Activated T-helper 2 cell treated with anti-CD3 and anti-CD28 coated beads, Interferon-gamma antibody, Interleukin-2, Interleukin-4, amounts not matched to agents 10 μg/mL and 5 μg/mL and 100 μg/mL, durations not matched to agents 14 hours and 24 hours and 36 hours (primary cell): ENCODE results near the gene BID. TPM values are rescaled to one million over a fixed set of nuclear protein-coding genes. Genes with fewer than 3 reads are reported as not detected.

Experiments used
- DNase-seq: peaks from one replicate; pipeline ENCODE4 v3.0.0; 2021; ENCODE audit warnings: low spot score
- H3K27ac Mint-ChIP-seq: one replicate; pipeline ENCODE4 v1.8.0; 2021; ENCODE audit warnings: mixed read lengths
- H3K27me3 Mint-ChIP-seq: one replicate; pipeline ENCODE4 v1.8.0; 2021; ENCODE audit warnings: low read depth, mixed read lengths
- H3K36me3 Mint-ChIP-seq: one replicate; pipeline ENCODE4 v1.8.0; 2021; ENCODE audit warnings: low read depth, mixed read lengths
- H3K4me1 Mint-ChIP-seq: one replicate; pipeline ENCODE4 v1.8.0; 2021; ENCODE audit warnings: low read depth, mixed read lengths
- H3K4me3 Mint-ChIP-seq: one replicate; pipeline ENCODE4 v1.8.0; 2021; ENCODE audit warnings: low read depth, mild to moderate bottlenecking, moderate library complexity, mixed read lengths
- H3K9me3 Mint-ChIP-seq: one replicate; pipeline ENCODE4 v1.8.0; 2021; ENCODE audit warnings: mixed read lengths
- intact Hi-C: fragments of 100-400 bp; cut with micrococcal nuclease; formaldehyde crosslinking; loops from one replicate; pipeline ENCODE4 v1.15.1; 2023
- total RNA-seq: library from RNA; stranded (reverse); gene quantifications from 2 replicates; pipeline ENCODE4 v1.2.3, GENCODE V29; 2022

BID gene
- total RNA-seq, 1 donor from 2014 or later, result 11.5 TPM

DNA sequence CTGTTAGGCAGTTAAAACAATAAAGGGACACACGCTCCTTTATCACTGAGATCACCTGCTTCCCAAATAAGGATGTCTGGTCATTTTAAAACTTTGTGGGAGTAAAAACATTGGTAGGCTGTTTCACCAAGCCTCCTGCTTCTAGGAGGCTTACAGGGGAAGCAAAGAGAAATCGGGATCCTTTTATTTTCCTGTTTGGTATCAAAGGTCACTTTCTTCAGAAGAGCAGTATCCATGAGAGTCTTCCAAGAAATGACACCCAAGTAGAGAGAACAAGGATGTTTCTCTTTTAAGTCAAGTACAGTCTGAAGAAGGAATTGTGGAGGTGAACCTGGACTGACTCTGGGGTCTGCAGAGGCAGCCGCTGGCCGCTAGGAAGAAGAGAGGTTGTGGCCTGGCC, 36.9 kb upstream of the BID start:
- peaks cover 8% of the 10 kb centered on the region for H3K36me3 Mint-ChIP-seq
- H3K4me1 Mint-ChIP-seq, result no peaks in the 10 kb centered on the region
- no peak overlapping the region for H3K27ac Mint-ChIP-seq
- no peaks in the 10 kb centered on the region for H3K9me3 Mint-ChIP-seq
- no peak for DNase-seq
- intact Hi-C loops, result no loop called here
- no peak overlapping the region for H3K4me3 Mint-ChIP-seq
- H3K27me3 Mint-ChIP-seq, result no peaks in the 10 kb centered on the region

DNA sequence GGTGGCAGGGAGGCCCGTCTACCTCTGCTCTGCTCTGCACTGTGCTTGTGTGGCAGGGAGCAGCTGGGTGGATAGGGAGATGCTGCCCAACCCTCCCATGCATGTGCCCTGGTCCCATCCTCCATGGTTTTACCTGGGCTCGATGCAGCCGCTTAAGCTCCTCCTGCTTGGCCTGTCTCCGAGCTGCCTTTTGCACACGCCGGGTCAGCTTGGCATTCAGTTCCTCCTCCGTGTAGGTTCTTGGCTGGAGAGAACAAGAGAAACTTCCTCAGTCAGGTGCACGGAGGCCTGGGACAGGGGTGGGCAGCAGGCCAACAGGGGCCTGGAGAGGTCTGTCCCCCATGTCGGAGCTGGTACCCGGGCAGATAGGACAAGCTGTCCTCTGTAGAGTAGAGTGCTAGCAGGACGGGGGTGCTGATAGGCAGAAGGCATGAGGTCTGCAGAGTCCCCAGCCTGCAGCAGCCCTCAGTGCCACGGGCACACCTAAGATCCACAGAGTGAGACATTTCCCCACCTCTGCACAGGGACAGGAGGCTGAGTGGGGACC, 36.4 kb upstream of the BID start:
- intact Hi-C loops, result no loop called here
- H3K9me3 Mint-ChIP-seq, result no peaks in the 10 kb centered on the region
- H3K36me3 Mint-ChIP-seq, result peaks cover 8% of the 10 kb centered on the region
- no peak for DNase-seq
- H3K4me3 Mint-ChIP-seq, result no peak overlapping the region
- no peaks in the 10 kb centered on the region for H3K27me3 Mint-ChIP-seq
- no peaks in the 10 kb centered on the region for H3K4me1 Mint-ChIP-seq
- H3K27ac Mint-ChIP-seq, result no peak overlapping the region

DNA sequence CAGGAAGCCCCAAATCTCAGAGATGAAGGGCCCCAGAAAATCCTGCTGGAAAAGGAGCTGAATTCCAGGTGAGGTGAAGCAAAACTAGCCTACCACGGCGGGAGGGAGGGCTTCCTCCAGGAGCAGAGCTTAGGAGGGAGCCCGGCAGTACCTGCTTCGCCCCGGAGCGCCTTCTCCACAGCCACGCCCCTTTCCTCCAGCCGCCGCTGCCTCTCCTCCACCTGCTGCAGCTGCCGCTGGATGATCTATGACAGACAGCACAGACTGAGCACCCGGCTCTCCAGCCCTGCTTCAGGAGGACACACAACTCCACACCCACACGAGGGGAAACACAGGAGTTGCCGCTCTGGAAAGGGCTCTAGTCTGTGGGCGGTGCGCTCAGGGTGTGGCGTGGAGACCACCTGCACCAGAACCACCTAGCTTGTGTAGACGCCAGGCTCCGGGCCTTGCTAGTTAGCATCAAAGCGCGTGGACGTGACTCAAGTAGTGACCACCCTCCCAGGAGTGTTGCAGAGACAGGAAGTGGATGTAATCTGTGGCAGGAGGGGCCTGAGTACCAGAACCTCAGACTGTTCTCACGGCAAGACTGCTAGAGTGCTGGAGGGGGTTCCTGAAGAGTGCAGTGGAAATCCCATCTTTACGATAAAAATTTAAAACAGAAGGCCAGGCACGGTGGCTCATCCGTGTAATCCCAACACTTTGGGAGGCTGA, 34.6 kb upstream of the BID start:
- Mint-ChIP-seq H3K27me3 (no peaks in the 10 kb centered on the region), H3K36me3 (peaks cover 8% of the 10 kb centered on the region), H3K9me3 (no peaks in the 10 kb centered on the region), H3K27ac (no peak overlapping the region), H3K4me1 (no peaks in the 10 kb centered on the region), H3K4me3 (no peak overlapping the region)
- DNase-seq, result no peak
- intact Hi-C loops, result no loop called here

DNA sequence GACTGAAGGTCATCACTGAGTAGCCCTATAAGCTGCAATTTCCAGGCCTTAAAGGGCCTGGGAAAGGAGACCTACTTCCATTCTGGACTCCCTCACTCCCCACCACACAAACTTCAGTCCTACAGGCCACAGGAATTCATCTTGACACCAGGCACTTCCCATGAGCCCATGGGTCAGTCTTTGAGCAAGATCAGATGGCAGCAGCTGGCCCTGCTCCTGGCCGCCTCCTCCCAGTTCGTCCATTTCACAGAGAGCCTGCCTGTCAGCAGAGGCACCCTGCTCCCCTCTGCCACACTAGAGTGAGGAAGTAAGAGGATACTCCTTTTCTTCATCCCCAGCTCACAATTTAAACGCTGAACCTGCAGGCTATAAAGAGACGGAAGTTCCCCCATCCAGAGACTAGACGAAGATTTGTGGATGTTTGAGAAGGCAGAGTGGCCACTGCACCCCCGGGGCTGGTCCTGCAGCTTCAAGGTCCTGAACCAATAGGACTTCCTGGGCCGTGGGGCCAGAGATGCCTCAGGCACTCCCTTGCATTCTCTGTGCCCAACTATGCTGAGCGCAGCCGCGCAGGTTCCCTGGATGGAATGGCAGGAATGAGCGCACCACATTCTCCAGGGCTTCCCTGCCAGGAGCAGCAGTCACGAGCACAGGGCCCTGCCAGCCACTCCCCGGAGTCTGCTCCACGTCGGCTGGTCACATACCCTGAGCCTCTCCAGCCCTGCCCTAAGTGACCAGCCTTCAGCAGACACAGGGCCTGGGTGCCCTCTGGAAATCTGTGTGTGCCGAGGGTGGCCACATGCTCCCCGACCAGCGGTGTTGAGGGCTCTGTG, 33.5 kb upstream of the BID start:
- Mint-ChIP-seq H3K4me3 (no peak overlapping the region), H3K36me3 (peaks cover 8% of the 10 kb centered on the region), H3K9me3 (no peaks in the 10 kb centered on the region), H3K4me1 (no peaks in the 10 kb centered on the region), H3K27me3 (no peaks in the 10 kb centered on the region), H3K27ac (no peak overlapping the region)
- intact Hi-C loops, result no loop called here
- DNase-seq, result no peak

DNA sequence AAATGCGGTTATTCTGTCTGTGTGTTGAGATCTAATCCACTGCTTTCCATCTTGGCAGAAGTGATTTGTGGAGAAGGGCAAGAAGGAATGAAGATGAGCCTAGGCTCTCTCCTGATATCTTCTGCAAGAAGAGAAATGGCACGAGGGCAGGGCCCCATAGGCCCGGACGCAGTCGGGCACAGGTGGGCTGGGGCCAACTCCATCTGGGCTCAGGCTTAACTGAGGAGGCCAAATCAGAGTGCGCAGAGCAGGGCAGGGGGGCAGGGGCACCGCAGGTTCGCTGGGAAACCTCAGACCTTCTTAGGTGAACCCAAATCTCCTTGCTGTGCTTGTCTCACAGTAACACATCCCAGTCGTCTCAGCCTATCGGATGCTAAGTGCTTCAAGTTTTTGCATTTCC, 32.8 kb upstream of the BID start:
- H3K4me3 Mint-ChIP-seq, result no peak overlapping the region

DNA sequence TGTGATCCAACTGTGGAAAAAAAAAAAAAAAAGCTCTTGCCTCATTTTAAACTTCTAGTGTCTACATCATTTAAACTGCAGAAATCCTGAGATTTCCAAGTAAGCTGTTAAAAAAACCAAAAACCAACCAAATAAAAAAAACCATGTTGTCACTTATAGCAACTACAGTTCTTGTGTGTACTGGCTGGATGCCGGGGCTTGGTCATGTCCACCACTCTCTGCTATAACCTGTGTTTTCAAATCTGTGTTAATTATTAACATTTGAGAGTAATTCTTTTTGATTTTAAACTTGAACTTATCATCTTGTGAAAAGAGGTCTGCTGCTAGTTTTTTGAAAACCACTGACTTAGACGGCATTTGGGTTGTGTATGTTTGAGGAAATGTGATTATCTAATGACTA, 32.2 kb upstream of the BID start:
- intact Hi-C loops, result no loop called here
- H3K9me3 Mint-ChIP-seq, result no peaks in the 10 kb centered on the region
- no peaks in the 10 kb centered on the region for H3K27me3 Mint-ChIP-seq
- H3K4me3 Mint-ChIP-seq, result no peak overlapping the region
- peaks cover 5% of the 10 kb centered on the region for H3K36me3 Mint-ChIP-seq
- H3K27ac Mint-ChIP-seq, result no peak overlapping the region
- H3K4me1 Mint-ChIP-seq, result no peaks in the 10 kb centered on the region
- DNase-seq, result no peak

More for the DNA sequence above, 32.8 kb upstream of the BID start:
- no peaks in the 10 kb centered on the region for H3K27me3 Mint-ChIP-seq
- no peak for DNase-seq
- no peak overlapping the region for H3K27ac Mint-ChIP-seq
- H3K36me3 Mint-ChIP-seq, result peaks cover 6% of the 10 kb centered on the region
- H3K4me1 Mint-ChIP-seq, result no peaks in the 10 kb centered on the region
- no peaks in the 10 kb centered on the region for H3K9me3 Mint-ChIP-seq
- intact Hi-C loops, result no loop called here

DNA sequence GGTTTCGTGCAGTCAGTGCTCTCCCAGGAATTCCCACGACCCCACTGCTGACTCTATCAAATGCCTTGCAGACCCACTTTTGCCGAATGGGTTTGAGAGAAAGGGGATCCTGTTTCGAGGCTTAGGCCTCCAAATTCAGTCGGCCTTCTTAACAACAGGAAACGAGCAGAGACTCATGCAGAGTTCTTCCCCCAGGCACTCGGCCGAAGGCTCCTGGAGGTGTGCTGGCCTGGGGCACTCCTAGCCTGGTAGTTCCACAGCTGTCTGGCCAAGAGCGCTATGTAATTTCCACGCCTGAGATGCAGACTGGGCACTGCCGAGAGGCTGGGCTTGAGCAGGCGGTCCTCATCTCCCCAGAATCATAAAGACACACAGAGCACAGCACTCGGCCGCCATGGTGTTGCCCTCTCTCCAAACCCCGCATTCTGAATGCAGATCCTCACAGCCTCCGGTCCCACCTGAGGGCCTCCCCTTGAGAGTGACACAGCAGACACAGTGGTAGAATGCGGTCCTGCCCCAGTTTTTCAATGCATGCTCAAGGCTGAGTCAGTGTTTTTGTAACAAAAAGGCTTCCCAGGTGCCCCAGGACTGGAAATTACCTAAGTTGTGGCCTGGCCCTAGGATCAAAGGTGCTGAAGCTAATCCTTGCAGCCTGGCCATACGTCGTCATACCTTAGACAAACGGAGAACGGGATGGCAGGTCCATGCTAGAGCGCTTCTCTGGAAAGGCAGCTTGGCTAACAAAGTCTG, 30.2 kb upstream of the BID start:
- no peak overlapping the region for H3K27ac Mint-ChIP-seq
- H3K27me3 Mint-ChIP-seq, result no peaks in the 10 kb centered on the region
- DNase-seq, result no peak
- no peaks in the 10 kb centered on the region for H3K4me1 Mint-ChIP-seq
- intact Hi-C loops, result no loop called here
- H3K36me3 Mint-ChIP-seq, result peaks cover 5% of the 10 kb centered on the region
- no peak overlapping the region for H3K4me3 Mint-ChIP-seq
- no peaks in the 10 kb centered on the region for H3K9me3 Mint-ChIP-seq

DNA sequence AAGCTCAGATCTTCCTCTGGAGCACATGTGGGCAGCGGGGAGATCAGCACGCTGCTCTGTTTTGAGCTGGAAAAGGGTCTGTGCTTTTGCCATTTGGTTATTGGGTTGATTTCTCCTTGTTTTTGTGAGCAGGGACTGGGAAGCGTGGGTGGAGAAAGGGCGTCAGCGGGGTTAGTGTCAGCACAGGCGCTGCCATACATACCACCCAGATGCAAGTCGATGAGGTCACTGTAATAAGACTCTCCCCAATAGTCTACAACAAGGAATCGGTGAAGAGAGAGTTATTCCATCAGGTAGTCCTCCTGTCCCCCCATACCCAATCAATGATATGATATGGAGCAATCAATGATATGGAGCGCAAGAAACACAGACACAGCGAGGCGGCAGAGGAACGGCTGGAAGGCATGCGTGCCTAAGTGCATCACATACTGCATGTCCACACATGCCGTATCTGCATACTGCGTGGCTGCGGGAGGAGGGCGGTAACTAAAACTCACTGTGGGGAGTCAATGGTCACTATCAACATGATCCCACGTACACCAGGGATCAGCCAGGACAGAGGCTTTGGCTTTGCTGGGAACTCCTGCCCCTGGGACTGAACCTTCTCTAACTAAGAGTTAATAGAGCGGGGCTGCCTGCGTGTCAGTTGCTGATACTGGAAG, 29.5 kb upstream of the BID start:
- no peak overlapping the region for H3K4me3 Mint-ChIP-seq
- intact Hi-C loops, result no loop called here
- H3K36me3 Mint-ChIP-seq, result peaks cover 5% of the 10 kb centered on the region
- no peaks in the 10 kb centered on the region for H3K4me1 Mint-ChIP-seq
- DNase-seq, result no peak
- no peaks in the 10 kb centered on the region for H3K9me3 Mint-ChIP-seq
- H3K27ac Mint-ChIP-seq, result no peak overlapping the region
- H3K27me3 Mint-ChIP-seq, result no peaks in the 10 kb centered on the region

DNA sequence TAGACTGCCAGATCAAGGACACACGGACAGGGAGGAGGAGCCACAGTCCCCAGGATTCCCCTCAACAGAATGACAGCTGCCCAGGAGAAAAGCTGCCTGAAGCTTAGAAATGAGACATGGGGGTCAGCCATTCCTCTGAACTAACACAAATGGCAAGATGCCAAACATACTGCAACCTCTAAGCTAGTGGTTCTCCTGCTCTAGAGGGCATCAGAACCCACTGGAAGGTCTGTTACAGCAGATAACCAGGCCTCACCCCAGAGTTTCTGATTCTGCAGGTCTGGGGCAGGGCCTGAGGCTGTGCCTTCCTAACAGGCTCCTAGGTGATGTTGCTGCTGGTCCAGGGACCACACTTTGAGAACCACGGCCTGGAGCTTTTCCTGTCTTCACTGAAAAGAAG, 28.6 kb upstream of the BID start:
- Mint-ChIP-seq H3K36me3 (peaks cover 5% of the 10 kb centered on the region), H3K4me1 (peaks cover 3% of the 10 kb centered on the region), H3K9me3 (no peaks in the 10 kb centered on the region), H3K27me3 (no peaks in the 10 kb centered on the region), H3K27ac (no peak overlapping the region), H3K4me3 (no peak overlapping the region)
- intact Hi-C loops, result no loop called here
- DNase-seq, result no peak

DNA sequence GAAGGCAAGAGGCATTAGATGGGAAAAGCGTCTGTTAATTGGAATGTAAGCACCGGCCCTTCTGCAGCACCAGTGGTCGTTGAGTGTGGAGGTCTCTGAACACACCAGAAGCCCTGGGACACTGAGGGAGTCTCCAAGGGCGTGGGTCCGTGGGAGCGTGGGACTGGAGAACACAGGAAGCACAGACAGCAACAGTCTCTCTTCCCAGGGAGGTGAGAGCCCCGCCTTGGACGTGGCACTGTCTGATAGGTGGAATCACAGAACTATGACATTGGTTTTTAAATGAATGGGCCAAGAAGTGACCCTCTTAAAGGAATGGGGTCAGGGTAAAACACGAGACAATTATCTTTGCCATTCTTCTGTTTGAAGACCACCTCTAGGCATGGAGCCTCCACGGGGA, 28.1 kb upstream of the BID start:
- peaks cover 3% of the 10 kb centered on the region for H3K4me1 Mint-ChIP-seq
- peaks cover under 1% of the 10 kb centered on the region for H3K36me3 Mint-ChIP-seq
- intact Hi-C loops, result no loop called here
- H3K9me3 Mint-ChIP-seq, result no peaks in the 10 kb centered on the region
- H3K27me3 Mint-ChIP-seq, result no peaks in the 10 kb centered on the region
- no peak overlapping the region for H3K27ac Mint-ChIP-seq
- DNase-seq, result no peak
- no peak overlapping the region for H3K4me3 Mint-ChIP-seq

DNA sequence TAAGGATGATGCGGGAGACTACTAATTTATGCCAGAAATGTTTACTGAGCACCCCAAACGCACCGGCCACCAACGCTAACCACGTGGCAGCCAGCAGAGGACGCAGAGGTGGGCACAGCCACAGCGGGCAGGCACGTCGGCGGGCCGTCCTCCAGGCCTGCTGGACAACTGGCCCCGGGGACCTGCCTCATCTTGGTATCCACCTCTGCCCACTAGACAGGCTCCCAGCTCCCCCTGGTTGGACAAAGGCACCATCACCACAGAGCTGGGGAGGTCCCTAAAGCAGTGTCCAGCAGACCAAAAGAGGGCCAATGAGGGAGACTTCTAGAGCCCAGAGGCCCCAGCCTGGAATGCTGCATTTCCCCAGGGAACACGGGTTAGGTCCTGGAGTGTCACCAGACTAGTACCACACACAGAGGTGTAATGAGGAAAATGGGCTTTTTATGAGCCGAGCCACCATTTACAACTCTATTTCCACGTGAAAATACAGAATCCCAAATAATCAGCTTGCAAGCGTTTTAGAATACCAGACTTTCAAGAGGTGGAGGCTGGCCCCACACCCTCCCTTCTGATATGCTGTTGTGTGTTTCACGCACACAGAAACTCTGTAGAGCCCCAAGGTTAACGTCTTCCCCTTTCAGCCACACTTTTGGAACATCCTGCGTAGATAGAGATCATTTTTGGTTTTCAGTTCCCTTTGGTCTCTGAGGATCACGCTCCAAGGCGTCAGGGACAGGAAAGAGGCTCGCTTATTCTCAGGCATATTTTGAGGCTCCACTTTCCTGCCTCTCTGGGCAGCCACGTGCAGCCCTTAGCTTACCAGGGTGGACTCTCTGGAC, 23.7 kb upstream of the BID start:
- Mint-ChIP-seq H3K4me3 (no peak overlapping the region), H3K9me3 (no peaks in the 10 kb centered on the region), H3K4me1 (peaks cover 3% of the 10 kb centered on the region), H3K27me3 (no peaks in the 10 kb centered on the region), H3K36me3 (no peaks in the 10 kb centered on the region), H3K27ac (no peak overlapping the region)
- no peak for DNase-seq
- intact Hi-C loops, result loop anchor here (2.0 kb wide), 1 partner anchor 31 kb away; no protein-coding TSS in a partner anchor

DNA sequence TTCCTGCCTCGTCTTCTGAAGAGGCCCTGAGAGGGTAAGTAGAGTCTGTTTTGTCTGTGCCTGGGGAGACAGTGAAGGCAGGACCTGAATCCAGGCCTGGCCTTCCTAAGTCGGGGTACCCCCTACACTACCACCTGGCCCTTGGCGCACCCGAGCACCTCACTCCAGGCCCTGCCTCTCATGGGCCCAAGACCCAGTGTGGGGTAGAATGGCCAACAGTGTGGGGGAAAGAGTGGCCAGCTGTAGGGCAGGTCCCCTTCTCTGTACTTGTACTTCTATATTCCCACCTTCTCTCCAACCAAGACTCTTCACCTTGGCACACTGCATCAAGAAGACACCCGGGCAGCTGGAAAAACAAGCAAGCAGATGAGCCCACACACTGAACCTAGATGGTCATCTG, 22.4 kb upstream of the BID start:
- H3K27me3 Mint-ChIP-seq, result no peaks in the 10 kb centered on the region
- no peak overlapping the region for H3K4me3 Mint-ChIP-seq
- no peaks in the 10 kb centered on the region for H3K36me3 Mint-ChIP-seq
- H3K4me1 Mint-ChIP-seq, result peaks cover 3% of the 10 kb centered on the region
- H3K27ac Mint-ChIP-seq, result no peak overlapping the region
- DNase-seq, result no peak
- H3K9me3 Mint-ChIP-seq, result no peaks in the 10 kb centered on the region
- intact Hi-C loops, result no loop called here
